Caco-2 (cell line): ENCODE data around the gene ZBTB47. TPM values are rescaled to one million over a fixed set of nuclear protein-coding genes. Genes with fewer than 3 reads are reported as not detected.

Source experiments
- BruUV-seq: library from RNA; stranded (reverse); fragments of 400-500 nt; replicated peaks from 2 replicates; lab custom pipeline; 2021; lab: Mats Ljungman, UMichigan
- CTCF ChIA-PET: fragments of 300-600 bp; sonication (Branson Sonifier 250); formaldehyde crosslinking; loops from one replicate; lab custom pipeline; 2022; ENCODE audit warnings: antibody characterized with exemption; lab: Charles Lee
- POLR2A ChIA-PET: fragments of 300-600 bp; sonication (Branson Sonifier 250); formaldehyde crosslinking; loops from one replicate; lab custom pipeline; 2022; ENCODE audit warnings: antibody characterized with exemption; lab: Charles Lee
- DNase-seq, 2 experiments: peaks; one replicate each; pipeline versions ENCODE4 v3.0.0 to v3.0.0-alpha.2; 2020 to 2022
- H3K27me3 ChIP-seq: replicated peaks from 2 replicates; pipeline ENCODE4 v1.6.0; 2011; ENCODE audit warnings: low read length; ENCODE audit not compliant: control insufficient read depth, insufficient read depth
- H3K36me3 ChIP-seq: 2 replicates; pipeline ENCODE4 v1.5.1; 2011; ENCODE audit warnings: low read length; ENCODE audit not compliant: control insufficient read depth, insufficient read depth
- H3K4me1 ChIP-seq: fragments of 250-450 bp; sonication (Bioruptor Pico); 2 replicates; pipeline ENCODE4 v1.5.1; 2020; ENCODE audit warnings: mild to moderate bottlenecking
- H3K4me3 ChIP-seq: 2 replicates; pipeline ENCODE4 v1.5.1; 2011; ENCODE audit warnings: low read depth, mild to moderate bottlenecking, control low read depth, low read length
- H3K9me3 ChIP-seq: fragments of 250-450 bp; sonication (Bioruptor Pico); 2 replicates; pipeline ENCODE4 v1.5.1; 2020; ENCODE audit warnings: mild to moderate bottlenecking, moderate library complexity
- H3K27ac Mint-ChIP-seq: one replicate; pipeline ENCODE4 v1.8.0; 2022; ENCODE audit warnings: mixed read lengths; ENCODE audit not compliant: unreplicated experiment
- H3K27me3 Mint-ChIP-seq: one replicate; pipeline ENCODE4 v1.8.0; 2022; ENCODE audit warnings: mixed read lengths; ENCODE audit not compliant: insufficient read depth, unreplicated experiment
- H3K36me3 Mint-ChIP-seq: one replicate; pipeline ENCODE4 v1.8.0; 2022; ENCODE audit warnings: mild to moderate bottlenecking, mixed read lengths; ENCODE audit not compliant: insufficient read depth, unreplicated experiment
- H3K4me1 Mint-ChIP-seq: one replicate; pipeline ENCODE4 v1.8.0; 2022; ENCODE audit warnings: low read depth, mixed read lengths; ENCODE audit not compliant: unreplicated experiment
- H3K4me3 Mint-ChIP-seq: one replicate; pipeline ENCODE4 v1.8.0; 2022; ENCODE audit warnings: mild to moderate bottlenecking, moderate library complexity, mixed read lengths; ENCODE audit not compliant: unreplicated experiment
- H3K9me3 Mint-ChIP-seq: one replicate; pipeline ENCODE4 v1.8.0; 2022; ENCODE audit warnings: mixed read lengths; ENCODE audit not compliant: unreplicated experiment
- intact Hi-C: fragments of 100-400 bp; cut with micrococcal nuclease; formaldehyde crosslinking; loops from one replicate; pipeline ENCODE4 v1.10.0; 2022; ENCODE audit not compliant: unreplicated experiment
- total RNA-seq: library from RNA; stranded (reverse); gene quantifications from 2 replicates; pipeline ENCODE4 v1.2.3, GENCODE V29; 2022
- TF ChIP-seq, protein P1 (sequence below), 2 experiments: fragments of 200-600 bp in 1 of 2; IDR thresholded peaks; 1 replicate in 1 of 2; 2 replicates in 1 of 2; pipeline versions ENCODE4 v1.5.1 to v1.8.0; 2011 to 2022; ENCODE audit warnings: antibody characterized with exemption in 1 of 2, control low read depth in 1 of 2, inconsistent platforms in 1 of 2, low read depth in 1 of 2, low read length in 1 of 2, mild to moderate bottlenecking in 1 of 2, moderate library complexity in 1 of 2; ENCODE audit not compliant: insufficient read depth in 1 of 2, severe bottlenecking in 1 of 2, unreplicated experiment in 1 of 2

ZBTB47 gene
- total RNA-seq, 1 experiment from 2014 or later: 4.8 TPM

DNA sequence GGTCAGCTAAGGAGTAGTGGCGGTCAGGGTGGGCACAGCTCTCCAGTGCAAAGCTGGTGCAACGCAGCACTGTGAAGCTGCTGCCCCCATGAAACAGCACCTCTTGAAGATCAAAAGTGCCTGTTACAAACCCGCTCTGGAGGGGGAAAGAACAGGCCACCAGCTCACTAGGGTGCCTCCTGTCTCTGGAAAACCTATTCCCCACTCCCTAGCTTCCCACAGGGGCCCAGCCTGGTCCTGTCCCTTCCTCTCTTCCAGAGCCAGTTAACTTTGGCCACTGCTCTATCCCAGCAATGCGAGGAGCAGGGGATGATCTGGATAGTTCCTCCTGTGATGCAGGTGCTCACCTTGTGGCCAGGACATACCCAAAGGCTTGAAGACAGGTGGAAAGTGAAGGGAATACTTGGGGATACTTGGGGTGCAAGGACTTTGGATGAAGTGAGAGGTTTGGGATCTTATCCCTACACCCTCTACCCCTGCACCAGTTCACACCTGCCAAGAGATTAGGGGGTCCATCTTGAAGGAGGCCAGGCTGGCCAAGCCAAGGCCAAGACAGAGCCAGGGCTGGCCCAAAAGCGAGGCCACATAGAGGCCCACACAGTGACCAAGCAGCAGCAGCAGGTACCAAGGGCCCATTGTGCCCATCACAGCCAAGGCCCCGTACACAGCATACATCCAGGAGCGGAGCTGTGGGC is 44.9 kb downstream of the ZBTB47 start:
- Mint-ChIP-seq H3K27me3 (peaks cover 5% of the 10 kb centered on the region), H3K4me1 (no peaks in the 10 kb centered on the region), H3K36me3 (no peaks in the 10 kb centered on the region), H3K4me3 (no peak overlapping the region), H3K9me3 (no peaks in the 10 kb centered on the region), H3K27ac (no peak overlapping the region)
- H3K27me3 ChIP-seq: no peaks in the 10 kb centered on the region; the same call in 1 of the 2 replicates
- BruUV-seq: no TSS peak
- CTCF ChIA-PET: no interaction called here
- H3K9me3 ChIP-seq: no peaks in the 10 kb centered on the region
- intact Hi-C loops: no loop called here
- DNase-seq: no peak
- POLR2A ChIA-PET: no interaction called here
- no peak overlapping the region for H3K4me3 ChIP-seq
- no peaks in the 10 kb centered on the region for H3K4me1 ChIP-seq
- no peaks in the 10 kb centered on the region for H3K36me3 ChIP-seq
- TF ChIP-seq, protein P1, sequence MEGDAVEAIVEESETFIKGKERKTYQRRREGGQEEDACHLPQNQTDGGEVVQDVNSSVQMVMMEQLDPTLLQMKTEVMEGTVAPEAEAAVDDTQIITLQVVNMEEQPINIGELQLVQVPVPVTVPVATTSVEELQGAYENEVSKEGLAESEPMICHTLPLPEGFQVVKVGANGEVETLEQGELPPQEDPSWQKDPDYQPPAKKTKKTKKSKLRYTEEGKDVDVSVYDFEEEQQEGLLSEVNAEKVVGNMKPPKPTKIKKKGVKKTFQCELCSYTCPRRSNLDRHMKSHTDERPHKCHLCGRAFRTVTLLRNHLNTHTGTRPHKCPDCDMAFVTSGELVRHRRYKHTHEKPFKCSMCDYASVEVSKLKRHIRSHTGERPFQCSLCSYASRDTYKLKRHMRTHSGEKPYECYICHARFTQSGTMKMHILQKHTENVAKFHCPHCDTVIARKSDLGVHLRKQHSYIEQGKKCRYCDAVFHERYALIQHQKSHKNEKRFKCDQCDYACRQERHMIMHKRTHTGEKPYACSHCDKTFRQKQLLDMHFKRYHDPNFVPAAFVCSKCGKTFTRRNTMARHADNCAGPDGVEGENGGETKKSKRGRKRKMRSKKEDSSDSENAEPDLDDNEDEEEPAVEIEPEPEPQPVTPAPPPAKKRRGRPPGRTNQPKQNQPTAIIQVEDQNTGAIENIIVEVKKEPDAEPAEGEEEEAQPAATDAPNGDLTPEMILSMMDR (IDR thresholded peaks at IDR 0.05; ENCODE audit: insufficient read depth in 1 of 2, low read depth in 1 of 2, low read length in 1 of 2, severe bottlenecking in 1 of 2, unreplicated experiment in 1 of 2): no peak

DNA sequence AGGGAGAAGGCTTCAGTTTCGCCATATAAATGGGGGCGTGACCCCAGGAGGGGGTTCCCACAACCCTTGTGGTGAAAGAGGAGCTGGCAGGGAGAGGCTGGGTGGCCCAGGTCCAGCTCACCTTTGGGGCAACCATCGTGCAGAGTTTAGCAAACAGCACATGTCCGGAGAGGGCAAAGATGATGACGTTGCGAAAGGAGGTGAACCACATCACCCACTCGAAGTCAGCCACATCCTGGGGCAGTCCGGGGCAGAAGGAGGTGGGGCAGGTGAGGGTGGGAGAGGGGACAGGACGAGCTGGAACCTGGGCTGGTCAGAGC is 45.4 kb downstream of the ZBTB47 start:
- ChIA-PET CTCF (no interaction called here), POLR2A (no interaction called here)
- intact Hi-C loops: no loop called here
- no peak overlapping the region for H3K4me3 Mint-ChIP-seq
- Histone ChIP-seq H3K9me3 (no peaks in the 10 kb centered on the region), H3K36me3 (no peaks in the 10 kb centered on the region), H3K4me1 (no peaks in the 10 kb centered on the region), H3K27me3 (no peaks in the 10 kb centered on the region; the same call in 1 of the 2 replicates), H3K4me3 (no peak overlapping the region)
- TF ChIP-seq, protein P1 (IDR thresholded peaks at IDR 0.05; ENCODE audit: insufficient read depth in 1 of 2, low read depth in 1 of 2, low read length in 1 of 2, severe bottlenecking in 1 of 2, unreplicated experiment in 1 of 2): no peak
- no peaks in the 10 kb centered on the region for H3K36me3 Mint-ChIP-seq
- no peak for DNase-seq
- no peak overlapping the region for H3K27ac Mint-ChIP-seq
- no peaks in the 10 kb centered on the region for H3K4me1 Mint-ChIP-seq
- BruUV-seq: no TSS peak
- H3K27me3 Mint-ChIP-seq: peaks cover 5% of the 10 kb centered on the region
- H3K9me3 Mint-ChIP-seq: no peaks in the 10 kb centered on the region

DNA sequence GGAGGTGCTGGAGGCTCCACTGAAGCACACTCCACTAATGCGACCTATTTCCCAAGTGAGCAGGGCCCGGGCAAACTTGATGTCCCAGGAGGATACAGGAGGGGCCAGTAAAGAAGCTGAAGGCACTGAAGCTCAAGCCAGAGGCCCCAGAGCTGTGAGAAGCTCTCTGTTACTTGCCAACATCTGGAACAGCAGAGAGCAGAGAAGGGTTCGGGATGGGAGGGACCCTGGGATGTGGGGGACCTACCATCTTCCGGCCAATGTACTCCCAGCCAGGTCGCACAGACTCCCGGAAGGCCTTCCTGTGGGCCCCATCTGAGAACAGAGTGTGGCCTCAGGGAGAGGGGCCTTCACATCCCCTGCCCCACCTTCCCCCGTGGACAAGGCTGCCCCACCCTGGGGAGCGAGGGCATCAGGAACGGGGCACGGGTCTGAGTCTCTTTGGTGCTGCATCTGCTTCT is 46.0 kb downstream of the ZBTB47 start:
- DNase-seq: no peak
- POLR2A ChIA-PET: no interaction called here
- Mint-ChIP-seq H3K36me3 (no peaks in the 10 kb centered on the region), H3K4me1 (no peaks in the 10 kb centered on the region), H3K27ac (no peak overlapping the region), H3K27me3 (peaks cover 5% of the 10 kb centered on the region), H3K9me3 (no peaks in the 10 kb centered on the region), H3K4me3 (no peak overlapping the region)
- no peaks in the 10 kb centered on the region for H3K4me1 ChIP-seq
- CTCF ChIA-PET: no interaction called here
- intact Hi-C loops: no loop called here
- H3K9me3 ChIP-seq: no peaks in the 10 kb centered on the region
- H3K36me3 ChIP-seq: no peaks in the 10 kb centered on the region
- H3K4me3 ChIP-seq: no peak overlapping the region
- BruUV-seq: no TSS peak
- TF ChIP-seq, protein P1 (IDR thresholded peaks at IDR 0.05; ENCODE audit: insufficient read depth in 1 of 2, low read depth in 1 of 2, low read length in 1 of 2, severe bottlenecking in 1 of 2, unreplicated experiment in 1 of 2): no peak
- H3K27me3 ChIP-seq: no peaks in the 10 kb centered on the region; the same call in 1 of the 2 replicates
